Endothelial cell of umbilical vein (primary cell): Measurements from ENCODE around the gene AGMO. TPM values are rescaled to one million over a fixed set of nuclear protein-coding genes. Genes with fewer than 3 reads are reported as not detected.

ENCODE experiments used
- BruUV-seq: library from RNA; stranded (reverse); fragments of 400-500 nt; replicated peaks from 2 replicates; lab custom pipeline; 2021; lab: Mats Ljungman, UMichigan
- CTCF ChIA-PET: fragments of 300-600, 350-600 bp; sonication (Branson Sonifier 250); formaldehyde crosslinking; loops from one replicate; lab custom pipeline; 2021; ENCODE audit warnings: antibody characterized with exemption, inconsistent platforms; lab: Charles Lee
- POLR2A ChIA-PET: fragments of 300-600, 350-600 bp; sonication (Branson Sonifier 250); formaldehyde crosslinking; loops from one replicate; lab custom pipeline; 2021; ENCODE audit warnings: antibody characterized with exemption, inconsistent platforms; lab: Charles Lee
- DNase-seq: peaks from one replicate; pipeline ENCODE4 v3.0.0-alpha.2; 2011; ENCODE audit warnings: low read depth, low spot score
- FAIRE-seq: peaks from 2 replicates; lab custom pipeline; 2011; peaks lifted over from hg19 to GRCh38; lab: Jason Lieb, UNC
- H2AFZ ChIP-seq: 2 replicates; pipeline ENCODE4 v1.6.0; 2012; ENCODE audit warnings: low read depth, low read length, control low read depth, inconsistent platforms
- H3K27ac ChIP-seq: 2 replicates; pipeline ENCODE4 v1.5.1; 2011; ENCODE audit warnings: low read depth, mild to moderate bottlenecking, control low read depth, low read length, moderate library complexity; ENCODE audit not compliant: insufficient read depth
- H3K27me3 ChIP-seq, 2 experiments: 2 replicates each; pipeline versions ENCODE4 v1.6.0 to v1.6.1; 2011; ENCODE audit warnings: low read length in 2 of 2, mixed read lengths in 1 of 2; ENCODE audit not compliant: control insufficient read depth in 2 of 2, insufficient read depth in 2 of 2
- H3K36me3 ChIP-seq, 2 experiments: 2 replicates in 1 of 2; 3 replicates in 1 of 2; pipeline ENCODE4 v1.5.1; 2011; ENCODE audit warnings: low read length in 2 of 2, mild to moderate bottlenecking in 1 of 2, moderate library complexity in 1 of 2; ENCODE audit not compliant: control insufficient read depth in 2 of 2, insufficient read depth in 2 of 2; ENCODE audit errors: extremely low read depth in 1 of 2
- H3K4me1 ChIP-seq: 3 replicates; pipeline ENCODE4 v1.5.1; 2011; ENCODE audit warnings: mild to moderate bottlenecking, low read length; ENCODE audit not compliant: control insufficient read depth, insufficient read depth; ENCODE audit errors: extremely low read depth
- H3K4me2 ChIP-seq: 2 replicates; pipeline ENCODE4 v1.6.1; 2011; ENCODE audit warnings: low read length, control low read depth, mixed read lengths; ENCODE audit not compliant: insufficient read depth
- H3K4me3 ChIP-seq, 3 experiments: fragments of 200-600 bp in 1 of 3; sonication (generic), shearing (Covaris generic) in 1 of 3; replicated peaks in 1 of 3; 2 replicates each; pipeline ENCODE4 v1.5.1; 2011 to 2016; ENCODE audit warnings: control low read depth in 3 of 3, low read length in 3 of 3, mild to moderate bottlenecking in 2 of 3, inconsistent platforms in 1 of 3, low read depth in 1 of 3, moderate library complexity in 1 of 3; ENCODE audit not compliant: insufficient read depth in 1 of 3
- H3K79me2 ChIP-seq: 2 replicates; pipeline ENCODE4 v1.6.0; 2012; ENCODE audit warnings: low read length, inconsistent platforms; ENCODE audit not compliant: control insufficient read depth, insufficient read depth
- H3K9ac ChIP-seq: replicated peaks from 2 replicates; pipeline ENCODE3; 2011; ENCODE audit warnings: low read length, control low read depth; ENCODE audit not compliant: insufficient read depth; ENCODE audit errors: extremely low read depth
- H3K9me1 ChIP-seq: replicated peaks from 3 replicates; pipeline ENCODE4 v1.6.0; 2011; ENCODE audit warnings: mild to moderate bottlenecking, low read length; ENCODE audit not compliant: control insufficient read depth, insufficient read depth; ENCODE audit errors: extremely low read depth
- H3K9me3 ChIP-seq: replicated peaks from 2 replicates; pipeline ENCODE4 v1.5.1; 2012; ENCODE audit warnings: low read length, inconsistent platforms; ENCODE audit not compliant: control insufficient read depth, insufficient read depth
- H4K20me1 ChIP-seq: replicated peaks from 2 replicates; pipeline ENCODE3; 2011; ENCODE audit warnings: mild to moderate bottlenecking, low read length; ENCODE audit not compliant: control insufficient read depth, insufficient read depth; ENCODE audit errors: extremely low read depth
- CTCF ChIP-seq, 2 donors: IDR thresholded peaks; 1 replicate in 1 of 2; 2 replicates in 1 of 2; pipeline ENCODE4 v1.5.1; 2011; ENCODE audit warnings: low read length in 2 of 2, mild to moderate bottlenecking in 2 of 2, moderate library complexity in 2 of 2, control low read depth in 1 of 2, inconsistent platforms in 1 of 2, low read depth in 1 of 2; ENCODE audit not compliant: insufficient read depth in 1 of 2; ENCODE audit errors: extremely low read depth in 1 of 2
- FOS ChIP-seq: IDR thresholded peaks from 2 replicates; pipeline ENCODE4 v1.6.1; 2011; ENCODE audit warnings: mild to moderate bottlenecking, low read length, moderate library complexity, borderline replicate concordance; ENCODE audit not compliant: insufficient read depth
- JUN ChIP-seq: IDR thresholded peaks from 2 replicates; pipeline ENCODE4 v1.6.1; 2011; ENCODE audit warnings: borderline replicate concordance, low read depth; ENCODE audit not compliant: insufficient read length, insufficient read depth
- dilution Hi-C: fragments of 300-500 bp; cut with MboI; formaldehyde crosslinking; loops from one replicate; pipeline ENCODE4 v1.15.0; 2019; ENCODE audit warnings: low sequenced_read_pairs; ENCODE audit not compliant: extremely low pct_ligation_motif_present
- intact Hi-C: fragments of 100-400 bp; cut with micrococcal nuclease; formaldehyde crosslinking; loops from one replicate; pipeline ENCODE4 v1.10.0; 2022
- polyA plus RNA-seq, 4 experiments: library from polyadenylated mRNA; depleted of rRNA in 3 of 4; stranded (reverse) in 3 of 4; unstranded in 1 of 4; fragments of >200 nt; gene quantifications; 2 replicates each; pipeline versions ENCODE4 v1.2.1 to v1.2.3, GENCODE V29; 2011 to 2012; ENCODE audit warnings: missing spikeins in 1 of 4
- total RNA-seq: library from RNA; stranded (reverse); gene quantifications from 2 replicates; pipeline ENCODE4 v1.2.3, GENCODE V29; 2021

The AGMO gene
- total and polyA plus RNA-seq, 2 donors (not counting 3 experiments of a cell fraction or from before 2014, with no cell fraction given), result 0.23 to 0.40 TPM

- no peak for FAIRE-seq
- POLR2A ChIA-PET, result no interaction called here
These were observed 19.6 kb upstream of the AGMO start for GRCh38 chr7:15581352-15581951.

More at GRCh38 chr7:15581352-15581951, 19.6 kb upstream of the AGMO start:
- H3K9me3 ChIP-seq, result peaks cover 3% of the 10 kb centered on the region
- no peak overlapping the region for H3K9ac ChIP-seq
- no peak overlapping the region for H3K4me3 ChIP-seq
- H3K9me1 ChIP-seq, result no peaks in the 10 kb centered on the region
- dilution Hi-C loops (no loop called here), intact Hi-C loops (no loop called here)
- H2AFZ ChIP-seq, result no peak overlapping the region
- no peaks in the 10 kb centered on the region for H3K36me3 ChIP-seq
- H3K27me3 ChIP-seq, result no peaks in the 10 kb centered on the region
- no peak for TF ChIP-seq FOS
- TF ChIP-seq JUN, result no peak
- no peak for TF ChIP-seq CTCF (IDR thresholded peaks at IDR 0.05; ENCODE audit: extremely low read depth in 1 of 2, insufficient read depth in 1 of 2, low read depth in 1 of 2, low read length in 2 of 2)
- H3K4me2 ChIP-seq, result no peak overlapping the region
- no peak for DNase-seq
- BruUV-seq, result no TSS peak
- CTCF ChIA-PET, result interaction anchor here (1.6 to 1.8 kb wide), 3 partner anchors 13 to 93 kb away, joined by 3 to 7 read pairs (median 4); no protein-coding TSS in a partner anchor
- no peak overlapping the region for H3K27ac ChIP-seq
- no peaks in the 10 kb centered on the region for H3K79me2 ChIP-seq
- H3K4me1 ChIP-seq, result no peaks in the 10 kb centered on the region
- no peaks in the 10 kb centered on the region for H4K20me1 ChIP-seq
